Limb (tissue), 2 donors: ENCODE data around the gene JPH3.

Experiments
- DNase-seq, 2 donors: peaks; one replicate each; pipeline ENCODE4 v3.0.0-alpha.2; 2016; ENCODE audit errors: extremely low spot score in 2 of 2

JPH3 gene

DNA sequence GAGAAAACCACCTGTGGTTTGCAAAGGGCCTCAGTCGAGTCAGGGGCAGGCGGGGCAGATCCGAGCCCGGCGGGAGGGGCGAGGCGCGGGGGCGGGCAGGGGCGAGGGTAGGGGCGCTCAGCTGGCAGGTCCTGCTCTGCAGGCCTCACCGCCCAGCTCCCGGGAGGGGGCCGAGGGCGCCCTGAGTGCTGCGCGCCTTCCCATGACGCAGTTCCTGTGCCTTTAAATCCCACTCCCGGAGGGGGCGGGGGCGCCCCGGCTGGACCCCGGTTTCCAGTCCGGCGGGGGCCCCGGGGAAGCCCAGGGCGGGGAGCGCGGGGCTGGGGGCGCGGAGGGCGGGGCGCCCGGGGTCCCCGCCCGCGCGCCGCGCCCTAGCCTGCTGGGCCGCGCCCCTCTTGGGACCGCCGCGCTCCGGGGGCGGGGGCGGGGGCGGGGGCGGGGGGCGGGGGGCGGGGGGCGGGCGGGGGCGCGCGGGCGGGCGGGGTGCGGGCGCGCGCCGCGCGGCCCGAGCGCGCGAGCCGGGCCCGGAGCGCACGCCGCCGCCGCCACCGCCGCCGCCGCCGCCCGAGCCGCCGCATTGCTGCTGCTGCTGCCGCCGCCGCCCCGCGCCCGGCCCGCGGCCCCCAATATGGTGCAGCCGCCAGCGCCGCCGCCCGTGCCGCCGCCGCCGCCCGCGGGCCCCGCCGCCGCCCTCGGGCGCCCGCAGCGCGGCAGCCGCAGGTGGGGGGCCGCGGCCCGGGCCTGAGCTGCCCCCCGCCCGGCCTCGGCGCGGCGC lies at the start of gene JPH3:
TSS of gene JPH3 (plus strand) at position 508 of the 775 bp plus-strand sequence. CDS start 639 bp downstream, outside the sequence.
- DNase-seq = peak in 1 of 2 donors; percentile 66

DNA sequence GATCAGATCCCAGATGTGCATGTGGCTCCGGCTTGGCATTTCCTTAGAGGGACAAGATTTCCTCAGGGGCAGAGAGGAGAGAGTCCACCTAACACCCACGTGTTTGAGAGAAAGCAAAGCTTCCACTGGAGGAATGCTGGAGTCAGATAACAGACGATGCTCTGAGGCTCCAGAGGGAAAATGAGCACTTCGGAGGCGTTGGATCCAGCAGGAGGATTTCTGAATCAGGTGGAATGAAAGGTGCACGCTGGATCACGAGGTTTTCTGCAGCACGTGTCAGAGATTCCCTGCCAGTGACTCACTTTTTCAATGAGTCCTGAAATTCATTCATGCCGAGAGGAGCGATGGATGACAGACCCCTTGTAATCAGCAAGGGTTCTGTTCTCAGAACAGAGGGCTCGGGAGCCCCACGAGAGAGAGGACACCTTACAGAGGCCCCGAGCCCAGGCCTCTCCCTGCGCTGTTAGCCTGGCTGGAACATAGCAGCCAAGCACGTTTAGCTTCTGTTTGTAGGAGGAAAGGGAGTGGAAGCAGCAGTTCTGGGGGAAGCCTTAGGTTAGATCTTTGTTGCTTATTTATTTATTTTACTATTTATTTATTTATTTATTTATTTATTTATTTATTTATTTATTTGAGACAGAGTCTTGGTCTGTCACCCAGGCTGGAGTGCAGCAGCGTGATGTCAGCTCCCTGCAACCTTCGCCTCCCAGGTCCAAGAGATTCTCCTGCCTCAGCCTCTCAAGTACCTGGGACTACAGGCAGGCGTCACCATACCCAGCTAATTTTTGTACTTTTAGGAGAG lies 49.3 kb upstream of the JPH3 start:
- no peak for DNase-seq

DNA sequence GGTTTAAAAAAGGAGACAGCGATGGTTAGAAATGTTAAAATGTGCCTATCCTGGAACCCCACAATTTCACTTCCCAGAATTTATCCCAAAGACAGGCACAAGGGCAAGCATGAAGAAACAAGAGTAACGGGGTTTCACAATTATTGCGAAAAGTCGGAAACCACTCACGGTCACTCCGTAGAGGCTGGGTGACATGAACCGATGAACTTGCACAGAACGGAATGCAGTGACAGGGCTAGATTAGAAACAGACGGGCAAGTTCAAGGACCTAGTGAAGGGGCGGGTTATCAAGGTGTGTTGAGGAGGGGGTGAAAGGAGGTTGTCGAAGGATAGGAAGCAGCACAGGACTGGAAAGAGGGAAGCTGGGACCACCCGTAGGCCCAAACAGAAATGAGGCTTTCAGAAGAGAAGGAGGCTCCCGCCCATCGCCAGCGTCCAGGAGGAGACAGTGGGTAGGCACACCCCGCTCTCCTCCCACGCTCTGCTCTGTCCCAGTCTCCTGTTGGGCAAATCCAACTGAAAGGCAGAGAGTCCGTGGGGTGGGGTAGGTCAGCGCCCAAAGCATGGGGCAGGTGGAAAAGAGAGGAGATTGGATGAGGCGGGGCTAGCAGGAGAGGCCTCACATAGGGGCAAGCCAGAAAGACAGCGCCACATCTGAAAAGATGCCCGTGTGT lies 47.4 kb upstream of the JPH3 start:
- no peak for DNase-seq

DNA sequence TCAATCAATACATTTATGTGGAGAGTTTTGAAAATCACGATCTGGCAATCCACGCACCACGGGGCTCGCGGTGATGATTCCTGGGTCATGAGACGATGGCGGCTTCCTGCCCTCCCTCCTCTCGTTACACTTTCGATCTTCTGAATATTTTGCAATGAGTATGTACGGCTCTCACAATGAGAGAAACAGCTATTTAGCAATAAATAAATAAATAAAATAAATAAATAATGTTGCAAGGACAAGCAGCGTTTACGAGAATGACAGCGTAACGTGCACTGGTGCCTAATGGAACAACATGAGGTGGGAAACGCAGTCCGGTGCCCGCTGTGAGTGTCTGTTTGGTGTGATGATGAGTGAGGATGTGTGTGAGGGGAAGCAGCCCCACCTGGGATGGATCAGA lies 46.7 kb upstream of the JPH3 start:
- DNase-seq = no peak

DNA sequence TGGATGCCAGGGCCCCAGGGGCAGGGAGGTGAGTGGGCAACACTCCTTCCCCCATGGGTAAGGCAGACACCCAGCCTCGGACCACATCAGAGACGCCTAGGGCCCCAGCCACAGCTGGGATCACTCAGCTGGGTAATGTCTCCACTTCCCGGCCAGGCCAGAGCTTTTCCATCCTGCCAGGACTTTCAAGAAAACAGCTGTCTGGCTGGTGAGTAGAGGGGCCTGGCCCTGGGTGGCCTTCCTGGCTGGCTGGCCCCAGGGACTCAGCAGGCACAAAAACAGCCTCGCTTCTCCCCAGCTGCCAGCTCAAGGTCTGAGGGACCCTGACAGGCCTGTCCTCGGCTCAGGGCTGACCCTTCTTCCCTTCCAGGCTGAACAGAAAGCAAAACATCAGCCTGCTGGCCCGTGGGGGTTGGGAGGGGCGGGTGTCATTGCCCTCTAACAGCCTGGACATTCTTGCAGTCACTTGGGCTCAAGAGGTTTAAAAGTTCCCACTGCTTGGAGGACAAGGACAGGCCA lies 45.3 kb upstream of the JPH3 start:
- DNase-seq = no peak

DNA sequence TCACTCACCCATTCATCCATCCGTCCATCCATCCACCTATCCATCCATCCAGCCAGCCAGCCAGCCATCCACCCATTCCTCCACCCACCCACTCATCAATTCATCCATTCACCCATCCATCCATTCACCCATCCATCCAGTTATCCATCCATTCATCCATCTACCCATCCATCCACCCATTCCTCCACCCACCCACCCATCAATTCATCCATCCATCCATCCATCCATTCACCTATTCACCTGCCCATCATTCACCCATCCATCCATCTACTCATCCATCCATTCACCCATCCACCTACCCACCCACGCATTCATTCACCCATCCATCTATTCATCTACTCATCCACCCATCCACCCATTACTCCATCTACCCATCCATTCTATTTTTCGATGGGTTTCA lies 43.6 kb upstream of the JPH3 start:
- DNase-seq = no peak

DNA sequence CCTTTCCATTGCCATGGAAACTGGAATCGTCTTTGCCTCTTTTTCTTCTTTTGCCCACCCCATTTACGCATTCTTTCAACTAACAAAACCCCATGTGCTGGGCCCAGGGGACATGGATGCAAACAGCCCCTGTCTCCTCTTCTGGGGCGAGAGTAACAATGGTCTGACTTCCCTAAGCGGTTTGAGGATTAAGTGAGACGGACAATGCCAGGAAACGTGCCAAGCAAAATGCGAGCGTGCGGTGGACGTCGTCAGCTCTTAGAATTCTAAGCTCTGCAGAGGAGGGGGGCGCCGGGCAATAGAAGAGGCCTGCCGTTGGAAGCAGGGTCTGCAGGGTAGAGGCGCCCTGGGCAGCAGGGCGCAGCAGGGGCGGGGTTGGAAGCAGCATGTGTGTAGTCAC lies 42.4 kb upstream of the JPH3 start:
- no peak for DNase-seq

DNA sequence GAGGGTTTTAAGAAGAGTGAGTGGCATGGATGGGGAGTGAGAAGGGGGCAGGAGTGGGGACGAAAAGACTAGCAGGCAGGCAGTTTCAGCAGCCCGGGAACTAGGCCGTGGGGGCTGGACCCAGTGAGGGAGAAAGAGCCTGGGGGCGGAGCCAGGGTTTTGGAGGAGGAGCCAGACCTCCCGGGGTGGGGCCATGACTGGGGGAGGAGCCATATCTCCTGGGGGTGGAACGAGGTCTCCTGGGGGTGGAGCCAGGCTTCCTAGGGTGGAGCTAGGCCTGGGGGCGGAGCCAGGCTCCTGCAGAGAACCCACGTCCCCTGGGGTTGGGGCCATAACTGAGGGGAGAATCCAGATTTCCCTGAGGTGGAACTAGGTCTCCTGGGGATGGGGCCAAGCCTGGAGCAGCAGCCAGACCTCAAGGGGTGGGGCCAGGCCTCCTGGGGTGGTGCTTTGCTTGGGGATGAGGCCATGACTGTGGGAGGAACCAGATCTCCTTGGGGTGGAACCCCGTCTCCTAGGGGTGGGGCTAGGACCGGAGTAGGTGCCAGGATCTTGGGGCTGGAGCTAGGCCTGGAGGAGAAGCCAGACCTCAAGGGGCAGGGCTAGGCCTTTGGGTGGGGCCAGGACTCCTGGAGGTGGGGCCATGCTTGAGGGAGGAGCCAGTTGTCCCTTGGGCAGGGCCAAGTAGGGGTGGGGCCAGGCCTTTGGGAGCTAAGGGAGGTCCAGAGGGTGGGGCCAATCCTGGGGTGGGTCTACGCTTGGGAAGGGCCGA lies 41.7 kb upstream of the JPH3 start:
- no peak for DNase-seq

DNA sequence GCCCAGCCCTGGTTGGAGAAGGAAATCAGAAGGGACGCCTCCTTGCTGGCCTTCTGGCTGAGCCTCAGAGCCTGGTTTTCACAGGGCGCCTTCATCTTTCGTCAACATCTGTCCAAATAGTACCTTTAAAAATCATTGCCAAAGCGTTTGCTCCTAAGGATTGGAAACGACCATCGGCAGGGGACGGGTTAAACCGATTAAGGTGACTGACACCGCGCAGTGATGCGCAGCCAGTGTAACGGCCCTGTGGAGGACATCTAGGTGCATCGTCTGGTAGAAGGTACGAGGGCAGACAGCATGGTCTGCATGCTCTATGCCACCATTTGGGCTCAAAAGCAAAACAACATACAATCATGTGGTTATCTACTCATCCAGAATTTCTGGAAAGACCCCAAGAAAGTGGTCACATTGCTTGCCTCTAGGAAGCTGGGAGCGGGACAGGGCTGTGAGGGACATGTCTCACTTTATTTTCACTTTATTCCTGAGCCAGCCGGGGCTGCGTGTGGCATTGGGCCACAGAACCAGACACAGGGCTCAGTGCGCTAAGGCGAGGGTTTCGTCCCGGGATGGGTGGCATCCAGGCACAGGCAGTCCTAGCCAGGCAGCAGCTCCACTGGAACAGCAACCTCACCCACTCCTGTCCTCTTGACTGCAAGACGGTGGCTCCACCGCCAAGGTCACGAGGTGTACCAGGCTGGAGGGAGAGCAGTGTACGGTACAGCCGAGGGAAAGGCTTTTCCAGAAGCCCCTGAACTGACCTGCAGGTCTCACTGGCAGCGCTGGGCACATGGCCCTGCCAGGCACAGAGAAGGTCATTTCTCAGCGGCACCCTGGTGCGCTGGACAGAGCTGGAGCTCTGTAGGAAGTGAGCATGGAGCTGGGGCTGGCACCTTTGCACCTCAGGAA lies 40.9 kb upstream of the JPH3 start:
- DNase-seq = no peak

DNA sequence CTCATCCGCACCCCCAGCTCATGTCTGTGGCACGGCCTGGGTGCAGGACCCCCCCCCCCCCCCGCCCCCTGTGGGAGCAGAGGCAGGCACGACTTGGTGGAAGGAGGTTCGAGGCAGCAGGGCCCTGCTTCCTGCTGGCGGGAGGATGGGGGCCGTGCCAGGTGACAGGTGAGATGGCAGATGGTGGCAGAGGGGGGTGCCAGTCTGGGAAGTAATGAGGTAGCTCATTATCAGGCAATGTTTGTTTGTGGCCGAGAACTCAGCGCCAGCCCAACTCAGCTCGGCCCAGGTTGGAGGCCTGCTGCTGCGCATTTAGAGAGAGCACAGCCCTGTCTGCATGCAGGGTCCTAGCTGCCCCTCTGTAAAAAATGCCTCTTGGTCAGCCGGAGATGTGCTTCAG lies 40.1 kb upstream of the JPH3 start:
- DNase-seq = no peak

DNA sequence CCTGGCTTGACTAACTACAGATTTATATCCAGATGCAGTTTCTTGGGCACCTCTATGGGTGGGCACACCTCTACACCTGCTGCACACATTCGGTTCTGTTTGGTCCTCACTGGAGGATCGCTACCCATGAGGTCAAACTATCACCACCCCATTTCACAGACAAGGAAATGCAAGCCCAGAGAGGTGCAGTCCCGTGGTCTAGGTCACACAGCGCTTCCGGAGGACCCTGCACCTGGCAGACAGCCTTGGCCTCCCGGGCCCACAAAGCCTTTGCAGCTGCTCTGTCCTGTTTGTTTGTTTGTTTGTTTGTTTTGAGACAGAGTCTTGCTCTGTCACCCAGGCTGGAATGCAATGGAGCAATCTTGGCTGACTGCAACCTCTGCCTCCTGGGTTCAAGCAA lies 39.3 kb upstream of the JPH3 start:
- DNase-seq = no peak

DNA sequence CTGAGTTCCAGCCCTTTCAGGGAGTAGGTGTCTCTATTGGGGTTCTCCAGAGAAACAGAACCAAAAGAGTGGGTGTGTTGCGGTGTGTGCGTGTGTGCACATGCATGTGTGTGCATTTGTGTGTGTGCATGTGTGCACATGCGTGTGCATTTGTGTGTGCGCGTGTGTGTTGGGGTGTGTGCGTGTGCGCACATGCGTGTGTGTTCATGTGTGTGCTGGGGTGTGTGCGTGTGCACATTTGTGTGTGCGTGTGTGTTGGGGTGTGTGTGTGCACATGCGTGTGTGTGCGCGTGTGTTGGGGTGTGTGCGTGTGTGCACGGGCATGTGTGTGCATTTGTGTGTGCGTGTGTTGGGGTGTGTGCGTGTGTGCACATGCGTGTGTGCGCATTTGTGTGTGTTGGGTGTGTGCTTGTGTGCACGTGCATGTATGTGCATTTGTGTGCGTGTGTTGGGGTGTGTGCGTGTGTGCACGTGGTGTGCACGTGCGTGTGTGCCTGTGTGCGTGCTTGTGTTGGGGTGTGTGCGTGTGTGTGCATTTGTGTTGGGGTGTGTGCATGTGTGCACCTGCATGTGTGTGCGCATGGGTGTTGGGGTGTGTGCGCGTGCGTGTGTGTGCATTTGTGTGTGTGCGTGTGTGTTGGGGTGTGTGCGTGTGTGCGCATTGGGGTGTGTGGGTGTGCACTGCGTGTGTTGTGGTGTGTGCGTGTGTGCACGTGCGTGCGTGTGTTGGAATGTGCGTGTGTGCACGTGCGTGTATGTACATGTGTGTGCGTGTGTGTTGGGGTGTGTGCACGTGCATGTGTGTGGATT lies 38.4 kb upstream of the JPH3 start:
- DNase-seq = no peak

DNA sequence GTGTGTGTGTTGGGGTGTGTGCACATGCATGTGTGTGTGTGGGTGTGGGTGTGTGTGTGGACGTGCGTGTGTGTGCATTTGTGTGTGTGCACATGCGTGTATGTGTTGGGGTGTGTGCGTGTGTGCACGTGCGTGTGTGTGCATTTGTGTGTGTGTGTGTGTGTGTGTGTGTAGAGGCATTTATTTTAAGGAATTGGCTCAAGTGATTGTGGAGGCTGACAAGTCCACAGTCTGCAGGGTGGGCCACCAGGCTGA lies 37.9 kb upstream of the JPH3 start:
- DNase-seq = no peak

DNA sequence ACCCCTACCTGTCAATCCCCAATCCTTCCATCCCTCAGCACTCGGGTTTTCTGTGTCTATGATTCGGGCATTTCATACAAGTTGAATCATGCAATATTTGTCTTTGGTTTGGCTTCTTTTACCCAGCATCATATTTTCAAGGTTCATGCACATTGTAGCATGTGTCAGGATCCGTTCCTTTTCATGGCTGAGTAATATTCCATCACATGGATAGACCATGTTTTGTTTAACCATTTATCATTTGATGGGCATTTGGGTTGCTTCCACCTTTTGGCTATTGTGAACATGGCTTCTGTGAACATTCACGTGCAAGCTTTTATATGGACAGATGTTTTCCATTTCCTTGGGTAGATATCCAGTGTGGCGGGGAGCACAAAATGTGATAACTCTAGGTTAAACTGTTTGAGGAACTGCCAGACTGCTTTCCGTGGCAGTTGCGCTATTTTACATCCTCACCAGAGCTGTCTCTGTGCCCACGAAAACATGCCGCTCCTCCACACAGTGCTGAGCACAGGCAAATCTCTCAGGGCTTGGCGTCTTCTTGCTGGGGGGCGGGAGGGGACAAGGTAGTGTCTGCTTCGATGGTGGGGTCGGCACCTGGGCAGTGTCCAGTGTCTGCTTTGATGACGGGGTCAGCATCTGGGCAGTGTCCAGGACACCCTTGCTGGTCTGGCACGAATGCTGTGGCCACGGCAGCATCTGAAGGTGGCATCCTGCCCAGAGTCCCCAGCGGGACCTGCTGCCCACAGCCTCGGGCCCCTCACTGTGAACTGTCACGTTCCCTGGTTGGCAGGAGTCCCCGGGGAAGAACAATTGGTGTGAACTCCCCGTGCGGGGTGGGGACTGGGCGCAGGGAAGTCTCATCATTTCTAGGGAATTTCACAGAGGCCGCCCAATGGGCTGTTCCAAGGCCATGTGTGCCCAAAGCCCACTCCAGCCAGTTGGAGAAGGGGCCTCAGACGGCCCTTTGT lies 32.4 kb upstream of the JPH3 start:
- no peak for DNase-seq

DNA sequence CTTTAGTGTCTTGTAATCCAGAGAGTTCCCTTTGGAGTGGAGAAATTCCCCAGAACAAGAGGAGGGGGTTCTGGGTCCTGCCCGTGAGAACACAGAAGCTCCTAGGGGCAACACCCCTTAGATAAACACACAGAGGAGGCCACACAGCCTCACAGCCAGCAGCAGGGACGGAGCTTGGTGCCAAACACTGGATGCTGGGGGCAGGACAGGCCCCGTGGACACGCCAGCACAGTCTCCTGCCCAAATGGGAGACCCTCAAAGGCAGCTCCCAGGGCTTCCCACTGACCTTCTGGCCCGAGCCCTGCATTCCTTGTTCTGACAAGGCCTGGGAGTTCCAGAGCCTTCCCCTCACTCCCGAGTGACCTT lies 31.8 kb upstream of the JPH3 start:
- DNase-seq = no peak

DNA sequence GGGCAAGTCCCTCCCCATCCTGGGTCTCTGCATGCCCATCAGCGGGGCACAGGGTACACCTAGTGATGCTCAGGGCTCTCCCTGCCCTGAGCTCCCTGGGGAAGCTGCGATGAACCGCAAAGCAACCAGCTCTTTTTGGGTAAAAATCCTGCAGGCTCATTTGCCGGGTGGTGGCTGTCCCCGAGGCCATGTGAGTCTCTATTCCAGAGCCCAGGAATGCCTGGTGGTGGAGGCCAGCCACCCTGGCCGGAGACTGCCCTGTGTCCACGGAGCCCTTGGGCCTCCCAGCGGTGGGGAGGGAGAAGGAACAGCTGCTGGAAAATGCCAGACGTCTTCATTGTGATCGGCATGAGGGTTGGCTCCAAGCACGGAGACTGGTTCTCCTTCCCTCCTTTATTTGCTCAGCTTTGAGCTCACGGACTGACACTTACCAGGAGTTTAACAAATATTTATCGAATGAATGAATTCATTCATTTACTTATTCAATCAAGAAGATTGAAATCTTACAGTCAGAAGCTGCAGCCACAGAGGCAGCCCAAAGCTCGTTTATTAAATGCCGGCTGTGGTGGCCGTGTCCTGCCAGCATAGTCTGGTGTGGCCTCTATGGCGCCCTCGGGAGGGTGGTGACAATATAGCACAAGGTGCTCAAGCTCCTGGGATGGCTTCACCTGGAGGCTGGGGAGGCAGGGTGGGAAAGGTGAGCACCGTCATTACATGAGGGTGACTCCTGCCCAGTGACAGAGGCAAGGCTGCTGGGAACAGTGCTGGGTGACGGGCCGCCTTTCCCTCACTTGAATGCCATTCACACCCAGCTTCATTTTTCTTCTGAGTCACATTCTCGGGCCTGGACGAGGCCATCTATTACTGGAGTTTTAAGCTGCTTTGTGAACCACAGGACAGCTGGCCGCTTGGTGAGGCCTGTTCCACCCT lies 31.1 kb upstream of the JPH3 start:
- DNase-seq = no peak

DNA sequence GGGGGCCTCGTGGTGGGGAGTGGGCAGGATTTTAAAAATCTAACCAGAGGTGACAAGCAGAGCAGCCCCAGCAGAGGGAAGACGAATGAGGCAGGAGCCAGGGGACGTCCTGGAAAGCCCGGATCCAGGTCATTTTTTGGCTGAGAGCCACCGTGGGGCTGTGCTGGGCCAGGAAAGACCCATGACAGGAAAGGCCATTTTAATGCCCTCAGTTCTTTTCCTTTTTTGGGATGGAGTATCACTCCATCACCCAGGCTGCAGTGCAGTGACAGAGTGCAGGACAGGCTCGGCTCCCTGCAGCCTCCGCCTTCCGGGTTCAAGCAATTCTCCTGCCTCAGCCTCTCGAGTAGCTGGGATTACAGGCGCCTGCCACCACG lies 30.5 kb upstream of the JPH3 start:
- no peak for DNase-seq

DNA sequence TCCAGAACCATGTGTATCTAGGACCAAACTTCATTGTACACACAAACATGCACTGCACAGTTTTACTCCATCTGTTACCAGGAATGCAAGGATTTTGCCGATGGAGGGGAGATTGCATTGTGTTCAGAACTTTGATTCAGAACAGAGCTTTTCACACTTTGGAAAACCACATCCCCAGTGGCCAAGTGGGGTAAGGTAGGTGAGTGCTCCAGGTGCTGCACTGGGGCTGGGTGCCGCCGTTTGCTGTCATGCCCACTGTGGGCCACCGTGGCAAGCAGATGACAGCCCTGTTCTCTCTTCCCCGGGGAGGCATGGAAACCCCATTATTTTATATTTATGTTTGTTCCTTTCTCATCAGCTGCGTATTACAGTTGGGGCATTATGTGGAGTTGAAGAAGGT lies 29.3 kb upstream of the JPH3 start:
- no peak for DNase-seq
